Ishikawa (cell line): ENCODE measurements around the gene CLIC3.

Experiments
- CEBPB ChIP-seq: IDR thresholded peaks from 2 replicates; pipeline ENCODE4 v1.6.1; 2012
- CREB1 ChIP-seq: IDR thresholded peaks from 2 replicates; pipeline ENCODE4 v1.6.1; 2012; ENCODE audit warnings: low read depth
- EGR1 ChIP-seq: IDR thresholded peaks from 2 replicates; pipeline ENCODE4 v1.6.1; 2012
- EP300 ChIP-seq: IDR thresholded peaks from 2 replicates; pipeline ENCODE4 v1.6.1; 2012; ENCODE audit warnings: borderline replicate concordance
- FOXM1 ChIP-seq: IDR thresholded peaks from 2 replicates; pipeline ENCODE4 v1.6.1; 2012; ENCODE audit warnings: low read depth, borderline replicate concordance
- NFIC ChIP-seq: IDR thresholded peaks from 2 replicates; pipeline ENCODE4 v1.6.1; 2012
- RAD21 ChIP-seq: IDR thresholded peaks from 2 replicates; pipeline ENCODE4 v1.6.1; 2012; ENCODE audit warnings: low read depth
- TAF1 ChIP-seq: IDR thresholded peaks from 2 replicates; pipeline ENCODE4 v1.6.1; 2012; ENCODE audit warnings: low read depth, mild to moderate bottlenecking
- TCF12 ChIP-seq: IDR thresholded peaks from 2 replicates; pipeline ENCODE4 v1.6.1; 2012; ENCODE audit warnings: low read depth
- TEAD4 ChIP-seq: IDR thresholded peaks from 2 replicates; pipeline ENCODE4 v1.6.1; 2012
- YY1 ChIP-seq: IDR thresholded peaks from 2 replicates; pipeline ENCODE4 v1.6.1; 2012; ENCODE audit warnings: low read depth
- ZBTB7A ChIP-seq: IDR thresholded peaks from 2 replicates; pipeline ENCODE4 v1.6.1; 2012; ENCODE audit warnings: low read depth
- TF ChIP-seq, protein P1 (sequence below): IDR thresholded peaks from 2 replicates; pipeline ENCODE4 v1.6.1; 2012
- TF ChIP-seq, protein P2 (sequence below): IDR thresholded peaks from 2 replicates; pipeline ENCODE4 v1.6.1; 2012
- TF ChIP-seq, protein P3 (sequence below): IDR thresholded peaks from 2 replicates; pipeline ENCODE4 v1.6.1; 2012; ENCODE audit warnings: low read depth, mild to moderate bottlenecking

CLIC3 gene

DNA sequence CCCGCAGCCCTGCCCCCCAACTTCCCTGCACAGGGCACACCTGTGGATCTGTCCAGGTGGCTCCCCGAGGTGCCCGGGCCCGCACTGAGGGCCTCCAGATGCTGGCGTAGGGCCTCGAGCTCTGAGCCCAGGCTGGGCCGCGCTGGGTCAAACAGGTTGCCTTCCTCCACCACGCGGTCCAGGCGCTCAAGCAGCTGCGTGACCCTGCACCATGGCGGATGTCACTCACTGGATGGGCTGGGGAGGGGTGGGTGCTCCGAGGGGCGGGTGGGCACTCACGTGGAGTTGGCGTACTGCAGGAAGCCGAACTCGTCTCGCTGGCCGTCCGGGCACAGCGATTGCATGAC lies 26.3 kb upstream of the CLIC3 start:
- no peak for TF ChIP-seq CEBPB
- no peak for TF ChIP-seq FOXM1
- no peak for TF ChIP-seq CREB1
- TF ChIP-seq, protein P1, sequence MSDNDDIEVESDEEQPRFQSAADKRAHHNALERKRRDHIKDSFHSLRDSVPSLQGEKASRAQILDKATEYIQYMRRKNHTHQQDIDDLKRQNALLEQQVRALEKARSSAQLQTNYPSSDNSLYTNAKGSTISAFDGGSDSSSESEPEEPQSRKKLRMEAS = no peak
- TF ChIP-seq TAF1 = no peak
- no peak for TF ChIP-seq EGR1
- TF ChIP-seq, protein P2, sequence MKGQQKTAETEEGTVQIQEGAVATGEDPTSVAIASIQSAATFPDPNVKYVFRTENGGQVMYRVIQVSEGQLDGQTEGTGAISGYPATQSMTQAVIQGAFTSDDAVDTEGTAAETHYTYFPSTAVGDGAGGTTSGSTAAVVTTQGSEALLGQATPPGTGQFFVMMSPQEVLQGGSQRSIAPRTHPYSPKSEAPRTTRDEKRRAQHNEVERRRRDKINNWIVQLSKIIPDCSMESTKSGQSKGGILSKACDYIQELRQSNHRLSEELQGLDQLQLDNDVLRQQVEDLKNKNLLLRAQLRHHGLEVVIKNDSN = no peak
- TF ChIP-seq TEAD4 = no peak
- no peak for TF ChIP-seq EP300
- TF ChIP-seq YY1 = no peak
- TF ChIP-seq, protein P3, sequence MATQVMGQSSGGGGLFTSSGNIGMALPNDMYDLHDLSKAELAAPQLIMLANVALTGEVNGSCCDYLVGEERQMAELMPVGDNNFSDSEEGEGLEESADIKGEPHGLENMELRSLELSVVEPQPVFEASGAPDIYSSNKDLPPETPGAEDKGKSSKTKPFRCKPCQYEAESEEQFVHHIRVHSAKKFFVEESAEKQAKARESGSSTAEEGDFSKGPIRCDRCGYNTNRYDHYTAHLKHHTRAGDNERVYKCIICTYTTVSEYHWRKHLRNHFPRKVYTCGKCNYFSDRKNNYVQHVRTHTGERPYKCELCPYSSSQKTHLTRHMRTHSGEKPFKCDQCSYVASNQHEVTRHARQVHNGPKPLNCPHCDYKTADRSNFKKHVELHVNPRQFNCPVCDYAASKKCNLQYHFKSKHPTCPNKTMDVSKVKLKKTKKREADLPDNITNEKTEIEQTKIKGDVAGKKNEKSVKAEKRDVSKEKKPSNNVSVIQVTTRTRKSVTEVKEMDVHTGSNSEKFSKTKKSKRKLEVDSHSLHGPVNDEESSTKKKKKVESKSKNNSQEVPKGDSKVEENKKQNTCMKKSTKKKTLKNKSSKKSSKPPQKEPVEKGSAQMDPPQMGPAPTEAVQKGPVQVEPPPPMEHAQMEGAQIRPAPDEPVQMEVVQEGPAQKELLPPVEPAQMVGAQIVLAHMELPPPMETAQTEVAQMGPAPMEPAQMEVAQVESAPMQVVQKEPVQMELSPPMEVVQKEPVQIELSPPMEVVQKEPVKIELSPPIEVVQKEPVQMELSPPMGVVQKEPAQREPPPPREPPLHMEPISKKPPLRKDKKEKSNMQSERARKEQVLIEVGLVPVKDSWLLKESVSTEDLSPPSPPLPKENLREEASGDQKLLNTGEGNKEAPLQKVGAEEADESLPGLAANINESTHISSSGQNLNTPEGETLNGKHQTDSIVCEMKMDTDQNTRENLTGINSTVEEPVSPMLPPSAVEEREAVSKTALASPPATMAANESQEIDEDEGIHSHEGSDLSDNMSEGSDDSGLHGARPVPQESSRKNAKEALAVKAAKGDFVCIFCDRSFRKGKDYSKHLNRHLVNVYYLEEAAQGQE = no peak
- no peak for TF ChIP-seq NFIC
- TF ChIP-seq TCF12 = no peak
- TF ChIP-seq ZBTB7A = no peak
- no peak for TF ChIP-seq RAD21

DNA sequence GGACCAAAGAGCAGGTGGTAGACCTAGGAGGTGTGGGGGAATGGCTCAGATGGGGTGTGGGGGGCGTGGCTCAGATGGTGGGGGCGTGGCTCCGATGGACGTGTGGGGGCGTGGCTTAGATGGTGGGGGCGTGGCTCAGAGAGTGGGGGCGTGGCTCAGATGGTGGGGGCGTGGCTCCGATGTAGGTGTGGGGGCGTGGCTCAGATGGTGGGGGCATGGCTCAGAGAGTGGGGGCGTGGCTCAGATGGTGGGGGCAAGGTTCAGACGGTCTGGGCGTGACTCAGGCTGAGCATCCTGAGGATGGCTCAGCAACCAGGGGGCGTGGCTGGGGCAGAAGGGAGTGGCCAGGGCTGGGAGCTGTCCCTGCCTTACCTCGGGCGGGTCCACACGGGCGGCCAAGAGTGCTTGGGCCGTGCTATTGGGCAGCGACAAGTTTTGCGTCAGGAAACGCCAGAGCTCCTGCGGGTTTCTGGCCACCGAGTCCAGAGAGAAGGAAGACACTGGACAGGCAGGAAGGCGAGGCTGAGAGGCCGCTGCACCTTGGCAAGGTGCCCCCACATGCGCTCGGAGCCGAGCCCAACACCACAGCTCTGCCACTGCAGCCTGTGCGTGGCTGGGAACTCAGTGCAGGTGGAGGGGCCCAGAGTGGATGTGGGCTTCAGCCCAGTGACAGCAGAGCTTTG lies 25.8 kb upstream of the CLIC3 start:
- TF ChIP-seq YY1 (no peak), CREB1 (no peak), NFIC (peak; percentile 66; the same call in 1 of the 2 replicates), TAF1 (0 out of 2 replicates have a peak, but pooled peaks have one; percentile 37), EGR1 (0 out of 2 replicates have a peak, but pooled peaks have one; percentile 36), RAD21 (no peak; the same call in 1 of the 2 replicates), TEAD4 (no peak), TCF12 (peak; percentile 41; the same call in 1 of the 2 replicates), ZBTB7A (no peak), FOXM1 (no peak), CEBPB (no peak), EP300 (no peak)
- TF ChIP-seq, protein P1 = peak; percentile 48
- TF ChIP-seq, protein P3 = peak; percentile 42; the same call in 1 of the 2 replicates
- TF ChIP-seq, protein P2 = 0 out of 2 replicates have a peak, but pooled peaks have one; percentile 1

DNA sequence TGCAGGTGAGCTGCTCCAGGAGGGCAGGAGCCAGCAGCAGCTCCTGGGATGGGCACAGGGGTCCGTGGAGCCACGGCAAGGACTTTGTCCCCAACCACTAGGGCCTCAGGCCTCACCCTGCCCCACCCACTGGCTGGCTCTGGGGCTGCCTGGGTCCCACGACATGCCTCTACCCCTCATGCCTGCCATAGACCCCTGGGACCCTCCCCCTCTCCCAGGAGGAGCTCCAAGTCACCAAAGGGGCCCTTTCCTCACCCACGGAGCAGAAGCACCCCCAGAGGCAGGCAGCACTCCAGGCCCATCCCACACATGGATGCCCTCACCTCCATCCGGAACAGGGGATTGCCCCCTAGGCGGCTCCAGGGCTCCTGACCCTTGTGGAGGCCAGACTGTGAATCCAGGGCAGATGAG lies 25.2 kb upstream of the CLIC3 start:
- TF ChIP-seq TCF12 = no peak
- TF ChIP-seq, protein P2 = no peak
- no peak for TF ChIP-seq NFIC
- TF ChIP-seq CEBPB = no peak
- TF ChIP-seq, protein P3 = no peak
- no peak for TF ChIP-seq EP300
- TF ChIP-seq ZBTB7A = no peak
- TF ChIP-seq TAF1 = no peak
- no peak for TF ChIP-seq CREB1
